A549 (cell line): ENCODE data around the gene STAM.

Experiments
- CBX2 ChIP-seq: fragments of 200-600 bp; sonication (generic); IDR thresholded peaks from 2 replicates; pipeline ENCODE4 v1.6.1; 2016; ENCODE audit warnings: low read depth, mild to moderate bottlenecking, borderline replicate concordance
- CTCF ChIP-seq: fragments of >200 bp; sonication (Bioruptor Twin); formaldehyde crosslinking; IDR thresholded peaks from 3 replicates; pipeline ENCODE4 v1.5.1; 2016

- TF ChIP-seq CBX2 (no peak), CTCF (no peak)
Observed at GRCh38 chr10:17712717-17713471, 68.9 kb downstream of the STAM start.
